ENCODE results near the gene CCDC183.

DNA sequence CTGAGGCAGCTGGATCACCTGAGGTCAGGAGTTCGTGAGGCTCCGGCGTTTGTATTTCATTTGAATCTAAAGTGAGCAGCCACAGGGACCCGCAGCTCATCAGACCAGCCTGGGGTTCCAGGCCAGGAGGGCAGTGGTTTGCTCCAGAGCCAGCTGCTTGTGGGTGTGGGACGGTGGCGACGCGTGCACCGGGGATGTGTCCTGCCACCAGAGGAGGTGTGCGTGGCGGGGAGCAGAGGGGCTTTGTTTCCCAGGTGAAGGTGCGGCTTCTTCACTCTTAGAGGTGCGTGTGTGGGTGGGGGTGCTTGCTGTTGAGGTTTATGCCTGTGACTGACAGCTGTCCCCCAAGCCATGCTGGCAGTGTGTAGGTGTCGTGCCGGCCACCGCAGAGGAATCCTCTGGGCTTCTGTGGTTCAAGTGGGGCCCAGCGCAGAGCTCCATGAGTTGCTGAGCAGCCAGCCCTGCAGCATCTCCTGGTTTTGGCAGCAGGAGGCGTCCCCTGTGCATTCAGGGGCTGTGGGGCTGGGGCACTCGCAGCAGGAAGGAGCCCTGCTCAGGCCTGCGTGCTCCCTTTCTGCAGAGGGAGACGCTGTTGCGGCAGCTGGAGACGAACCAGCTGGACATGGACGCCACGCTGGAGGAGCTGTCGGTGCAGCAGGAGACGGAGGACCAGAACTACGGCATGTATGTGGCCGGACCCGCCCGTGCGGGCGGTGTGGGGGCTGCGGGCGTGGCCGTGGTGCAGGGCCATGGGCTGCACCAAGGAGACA, 39.2 kb downstream of the CCDC183 start:
- TF ChIP-seq, protein P1, sequence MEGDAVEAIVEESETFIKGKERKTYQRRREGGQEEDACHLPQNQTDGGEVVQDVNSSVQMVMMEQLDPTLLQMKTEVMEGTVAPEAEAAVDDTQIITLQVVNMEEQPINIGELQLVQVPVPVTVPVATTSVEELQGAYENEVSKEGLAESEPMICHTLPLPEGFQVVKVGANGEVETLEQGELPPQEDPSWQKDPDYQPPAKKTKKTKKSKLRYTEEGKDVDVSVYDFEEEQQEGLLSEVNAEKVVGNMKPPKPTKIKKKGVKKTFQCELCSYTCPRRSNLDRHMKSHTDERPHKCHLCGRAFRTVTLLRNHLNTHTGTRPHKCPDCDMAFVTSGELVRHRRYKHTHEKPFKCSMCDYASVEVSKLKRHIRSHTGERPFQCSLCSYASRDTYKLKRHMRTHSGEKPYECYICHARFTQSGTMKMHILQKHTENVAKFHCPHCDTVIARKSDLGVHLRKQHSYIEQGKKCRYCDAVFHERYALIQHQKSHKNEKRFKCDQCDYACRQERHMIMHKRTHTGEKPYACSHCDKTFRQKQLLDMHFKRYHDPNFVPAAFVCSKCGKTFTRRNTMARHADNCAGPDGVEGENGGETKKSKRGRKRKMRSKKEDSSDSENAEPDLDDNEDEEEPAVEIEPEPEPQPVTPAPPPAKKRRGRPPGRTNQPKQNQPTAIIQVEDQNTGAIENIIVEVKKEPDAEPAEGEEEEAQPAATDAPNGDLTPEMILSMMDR (IDR thresholded peaks at IDR 0.05): no peak
- no peak for TF ChIP-seq POLR2A (IDR thresholded peaks at IDR 0.05)

Data from body of pancreas (tissue), 4 donors.